Osteoblast (primary cell): ENCODE data around the gene ENAM. TPM values are rescaled to one million over a fixed set of nuclear protein-coding genes. Genes with fewer than 3 reads are reported as not detected.

Experiments used
- DNase-seq: peaks from one replicate; pipeline ENCODE4 v3.0.0; 2011; ENCODE audit warnings: low spot score, mixed read lengths; ENCODE audit not compliant: insufficient read length; ENCODE audit errors: missing footprints
- H2AFZ ChIP-seq: 2 replicates; pipeline ENCODE4 v1.6.0; 2011; ENCODE audit warnings: mild to moderate bottlenecking, low read length
- H3K27ac ChIP-seq: 2 replicates; pipeline ENCODE4 v1.5.1; 2011; ENCODE audit warnings: mild to moderate bottlenecking, low read depth, low read length, moderate library complexity
- H3K27me3 ChIP-seq: 2 replicates; pipeline ENCODE4 v1.6.0; 2012; ENCODE audit warnings: mild to moderate bottlenecking, control low read depth, inconsistent platforms, low read length, moderate library complexity; ENCODE audit not compliant: insufficient read depth
- H3K36me3 ChIP-seq: 2 replicates; pipeline ENCODE4 v1.5.1; 2011; ENCODE audit warnings: mild to moderate bottlenecking, low read length, control low read depth, moderate library complexity; ENCODE audit not compliant: insufficient read depth
- H3K4me1 ChIP-seq: 2 replicates; pipeline ENCODE4 v1.5.1; 2011; ENCODE audit warnings: mild to moderate bottlenecking, low read length, control low read depth, moderate library complexity; ENCODE audit not compliant: insufficient read depth
- H3K4me2 ChIP-seq: 2 replicates; pipeline ENCODE4 v1.6.0; 2011; ENCODE audit warnings: mild to moderate bottlenecking, low read length; ENCODE audit not compliant: insufficient read depth
- H3K4me3 ChIP-seq: fragments of 200-600 bp; sonication (generic); 3 replicates; pipeline ENCODE4 v1.5.1; 2012; ENCODE audit warnings: mild to moderate bottlenecking, low read length, inconsistent platforms; ENCODE audit not compliant: insufficient read depth
- H3K79me2 ChIP-seq: 2 replicates; pipeline ENCODE4 v1.6.0; 2012; ENCODE audit warnings: mild to moderate bottlenecking, low read length, control low read depth, inconsistent platforms; ENCODE audit not compliant: insufficient read depth
- H3K9me3 ChIP-seq: 2 replicates; pipeline ENCODE4 v1.5.1; 2011; ENCODE audit warnings: low read depth, low read length, control low read depth
- H4K20me1 ChIP-seq: 2 replicates; pipeline ENCODE4 v1.6.0; 2012; ENCODE audit warnings: mild to moderate bottlenecking, low read length, control low read depth; ENCODE audit not compliant: insufficient read depth
- CTCF ChIP-seq: IDR thresholded peaks from 2 replicates; pipeline ENCODE4 v1.5.1; 2011; ENCODE audit warnings: mild to moderate bottlenecking, low read depth, low read length, moderate library complexity; ENCODE audit errors: extremely low read depth
- total RNA-seq: library from RNA; depleted of rRNA; stranded (reverse); fragments of >200 nt; gene quantifications from 2 replicates; pipeline ENCODE4 v1.2.3, GENCODE V29; 2012

The ENAM gene
- total RNA-seq, 1 donor = not detected

GRCh38 chr4:70624226-70624793 is 4.2 kb upstream of the ENAM start:
- H3K79me2 ChIP-seq = no peaks in the 10 kb centered on the region
- H3K9me3 ChIP-seq = no peaks in the 10 kb centered on the region
- H3K4me2 ChIP-seq = no peak overlapping the region
- H3K36me3 ChIP-seq = no peaks in the 10 kb centered on the region
- no peak for TF ChIP-seq CTCF
- no peak overlapping the region for H3K27ac ChIP-seq
- DNase-seq = no peak
- H3K27me3 ChIP-seq = no peaks in the 10 kb centered on the region
- H3K4me3 ChIP-seq = no peak overlapping the region
- no peak overlapping the region for H2AFZ ChIP-seq
- no peaks in the 10 kb centered on the region for H3K4me1 ChIP-seq
- H4K20me1 ChIP-seq = no peaks in the 10 kb centered on the region

- Histone ChIP-seq H4K20me1 (no peaks in the 10 kb centered on the region), H3K27me3 (no peaks in the 10 kb centered on the region), H3K36me3 (no peaks in the 10 kb centered on the region), H3K9me3 (no peaks in the 10 kb centered on the region), H3K4me1 (no peaks in the 10 kb centered on the region), H3K4me2 (no peak overlapping the region), H3K27ac (no peak overlapping the region), H3K79me2 (no peaks in the 10 kb centered on the region), H2AFZ (no peak overlapping the region), H3K4me3 (no peak overlapping the region)
- no peak for DNase-seq
- TF ChIP-seq CTCF = no peak
Measured at GRCh38 chr4:70627620-70628019, 924 bp upstream of the ENAM start.

- no peaks in the 10 kb centered on the region for H3K27me3 ChIP-seq
- no peak for DNase-seq
- no peak for TF ChIP-seq CTCF
Measured at GRCh38 chr4:70629469-70630090, 1.0 kb downstream of the ENAM start.

GRCh38 chr4:70630162-70630561 is 1.6 kb downstream of the ENAM start:
- Histone ChIP-seq H3K4me3 (no peak overlapping the region), H3K27me3 (no peaks in the 10 kb centered on the region), H2AFZ (no peak overlapping the region), H3K36me3 (no peaks in the 10 kb centered on the region), H4K20me1 (no peaks in the 10 kb centered on the region), H3K4me2 (no peak overlapping the region), H3K79me2 (no peaks in the 10 kb centered on the region), H3K9me3 (no peaks in the 10 kb centered on the region), H3K4me1 (no peaks in the 10 kb centered on the region), H3K27ac (no peak overlapping the region)
- no peak for TF ChIP-seq CTCF
- DNase-seq = no peak

More at GRCh38 chr4:70629469-70630090, 1.0 kb downstream of the ENAM start:
- Histone ChIP-seq H3K4me3 (no peak overlapping the region), H2AFZ (peak overlapping the region; percentile 10), H4K20me1 (no peaks in the 10 kb centered on the region), H3K79me2 (no peaks in the 10 kb centered on the region), H3K4me1 (no peaks in the 10 kb centered on the region), H3K36me3 (no peaks in the 10 kb centered on the region), H3K9me3 (no peaks in the 10 kb centered on the region), H3K27ac (no peak overlapping the region), H3K4me2 (no peak overlapping the region)
